AG20443 (cell line): ENCODE measurements around the gene MAP3K4.

Experiments
- DNase-seq: peaks from one replicate; pipeline ENCODE4 v3.0.0; 2012; ENCODE audit warnings: low spot score, mixed read lengths

The MAP3K4 gene

GRCh38 chr6:160991406-160992060 lies at the start of gene MAP3K4:
Gene MAP3K4 (plus strand): TSS chr6:160991769. CDS start chr6:160991932, 163 bp downstream.
- peak; percentile 89 for DNase-seq

GRCh38 chr6:160943997-160944396 lies 47.6 kb upstream of the MAP3K4 start:
- DNase-seq, result no peak

GRCh38 chr6:160945516-160946177 lies 45.9 kb upstream of the MAP3K4 start:
- DNase-seq, result no peak

GRCh38 chr6:160949531-160949930 lies 42.0 kb upstream of the MAP3K4 start:
- no peak for DNase-seq

- DNase-seq, result peak; percentile 24
Observed at GRCh38 chr6:160950507-160950906, 41.1 kb upstream of the MAP3K4 start.

GRCh38 chr6:160951187-160952030 lies 40.2 kb upstream of the MAP3K4 start:
- DNase-seq, result no peak

- no peak for DNase-seq
Observed at GRCh38 chr6:160952633-160953281, 38.8 kb upstream of the MAP3K4 start.

GRCh38 chr6:160955508-160956295 lies 35.9 kb upstream of the MAP3K4 start:
- no peak for DNase-seq

GRCh38 chr6:160956300-160957035 lies 35.1 kb upstream of the MAP3K4 start:
- no peak for DNase-seq

- DNase-seq, result no peak
Observed at GRCh38 chr6:160959726-160960435, 31.7 kb upstream of the MAP3K4 start.

- no peak for DNase-seq
Observed at GRCh38 chr6:160960839-160961238, 30.7 kb upstream of the MAP3K4 start.

- DNase-seq, result no peak
Observed at GRCh38 chr6:160962835-160963623, 28.5 kb upstream of the MAP3K4 start.

- DNase-seq, result no peak
Observed at GRCh38 chr6:160963651-160964050, 27.9 kb upstream of the MAP3K4 start.

- no peak for DNase-seq
Observed at GRCh38 chr6:160965893-160966292, 25.7 kb upstream of the MAP3K4 start.

GRCh38 chr6:160966493-160967229 lies 24.9 kb upstream of the MAP3K4 start:
- no peak for DNase-seq

GRCh38 chr6:160967351-160967750 lies 24.2 kb upstream of the MAP3K4 start:
- no peak for DNase-seq

- DNase-seq, result no peak
Observed at GRCh38 chr6:160967833-160968232, 23.7 kb upstream of the MAP3K4 start.

GRCh38 chr6:160971171-160971570 lies 20.4 kb upstream of the MAP3K4 start:
- no peak for DNase-seq

GRCh38 chr6:160972111-160972510 lies 19.5 kb upstream of the MAP3K4 start:
- DNase-seq, result peak; percentile 85
